ENCODE results near the gene ACTN1. TPM values are rescaled to one million over a fixed set of nuclear protein-coding genes. Genes with fewer than 3 reads are reported as not detected.

The ACTN1 gene
- total RNA-seq, 4 donors from 2014 or later = 10.0 to 17.3 (median 14.1) TPM

GRCh38 chr14:68966872-68967301 is 12.2 kb downstream of the ACTN1 start:
- H3K9me3 ChIP-seq = no peaks in the 10 kb centered on the region
- H3K4me3 ChIP-seq = no peak overlapping the region
- DNase-seq (no peak), ATAC-seq (peak in 1 of 2 donors; percentile 20)
- TF ChIP-seq POLR2A (IDR thresholded peaks at IDR 0.05) (no peak), CTCF (IDR thresholded peaks at IDR 0.05 in 4 of 5, conservative IDR thresholded peaks at IDR 0.05 in 1 of 5) (no peak)
- no peaks in the 10 kb centered on the region for H3K27me3 ChIP-seq
- intact Hi-C loops (cut with DNase I; ENCODE audit: low total_unique reads) = no loop called here
- H3K4me1 ChIP-seq = peaks cover 8 to 28% of the 10 kb centered on the region in 2 donors
- no peaks in the 10 kb centered on the region for H3K36me3 ChIP-seq
- in situ Hi-C loops (cut with MboI; ENCODE audit: low sequenced_read_pairs in 4 of 4) = no loop called here
- peak overlapping the region in 2 of 4 donors; percentile 23 to 48 for H3K27ac ChIP-seq

- Histone ChIP-seq H3K27ac (no peak overlapping the region), H3K36me3 (no peaks in the 10 kb centered on the region), H3K4me1 (peaks cover 8 to 28% of the 10 kb centered on the region in 2 donors), H3K27me3 (no peaks in the 10 kb centered on the region), H3K9me3 (no peaks in the 10 kb centered on the region), H3K4me3 (no peak overlapping the region)
- no peak for TF ChIP-seq POLR2A (IDR thresholded peaks at IDR 0.05)
- no peak for TF ChIP-seq CTCF (IDR thresholded peaks at IDR 0.05 in 4 of 5, conservative IDR thresholded peaks at IDR 0.05 in 1 of 5)
- ATAC-seq = no peak
- intact Hi-C loops (cut with DNase I; ENCODE audit: low total_unique reads) (no loop called here), in situ Hi-C loops (cut with MboI; ENCODE audit: low sequenced_read_pairs in 4 of 4) (no loop called here)
- DNase-seq = no peak
Observed at GRCh38 chr14:68965261-68965761, 13.8 kb downstream of the ACTN1 start.

GRCh38 chr14:68964300-68965093 is 14.6 kb downstream of the ACTN1 start:
- Histone ChIP-seq H3K9me3 (no peaks in the 10 kb centered on the region), H3K27me3 (no peaks in the 10 kb centered on the region), H3K27ac (no peak overlapping the region), H3K4me3 (no peak overlapping the region), H3K4me1 (peaks cover 8 to 21% of the 10 kb centered on the region in 2 donors), H3K36me3 (no peaks in the 10 kb centered on the region)
- TF ChIP-seq CTCF (IDR thresholded peaks at IDR 0.05 in 4 of 5, conservative IDR thresholded peaks at IDR 0.05 in 1 of 5) = no peak
- no peak for TF ChIP-seq POLR2A (IDR thresholded peaks at IDR 0.05)
- in situ Hi-C loops (cut with MboI; ENCODE audit: low sequenced_read_pairs in 4 of 4) (no loop called here), intact Hi-C loops (cut with DNase I; ENCODE audit: low total_unique reads) (no loop called here)
- no peak for DNase-seq
- ATAC-seq = no peak

GRCh38 chr14:68962681-68963080 is 16.4 kb downstream of the ACTN1 start:
- no peak for DNase-seq
- in situ Hi-C loops (cut with MboI; ENCODE audit: low sequenced_read_pairs in 4 of 4) (no loop called here), intact Hi-C loops (cut with DNase I; ENCODE audit: low total_unique reads) (no loop called here)
- Histone ChIP-seq H3K9me3 (no peaks in the 10 kb centered on the region), H3K27ac (no peak overlapping the region), H3K27me3 (no peaks in the 10 kb centered on the region), H3K36me3 (no peaks in the 10 kb centered on the region), H3K4me1 (peaks cover 8 to 17% of the 10 kb centered on the region in 2 donors), H3K4me3 (no peak overlapping the region)
- TF ChIP-seq CTCF (IDR thresholded peaks at IDR 0.05 in 4 of 5, conservative IDR thresholded peaks at IDR 0.05 in 1 of 5) (no peak), POLR2A (IDR thresholded peaks at IDR 0.05) (no peak)
- no peak for ATAC-seq
